Measurements from ENCODE around the gene CA11.

DNA sequence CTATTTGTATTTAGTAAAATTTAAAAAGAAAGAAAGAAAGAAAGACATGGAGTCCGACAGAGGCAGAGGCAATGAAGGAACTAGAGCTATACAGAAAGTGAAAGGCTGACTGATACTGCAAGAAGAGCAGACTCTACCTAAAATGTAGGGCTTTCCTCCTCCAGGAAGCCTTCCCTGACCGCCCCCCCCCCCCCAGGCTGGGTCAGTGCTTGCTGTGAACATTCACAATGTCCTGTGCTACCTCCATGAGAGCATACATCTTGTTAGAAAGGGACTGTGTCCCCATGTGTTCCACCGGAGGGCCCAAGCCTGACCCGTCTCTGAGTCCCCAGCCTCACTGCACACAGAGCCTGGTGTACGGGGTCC lies 5.7 kb upstream of the CA11 start:
- TF ChIP-seq, protein P1, sequence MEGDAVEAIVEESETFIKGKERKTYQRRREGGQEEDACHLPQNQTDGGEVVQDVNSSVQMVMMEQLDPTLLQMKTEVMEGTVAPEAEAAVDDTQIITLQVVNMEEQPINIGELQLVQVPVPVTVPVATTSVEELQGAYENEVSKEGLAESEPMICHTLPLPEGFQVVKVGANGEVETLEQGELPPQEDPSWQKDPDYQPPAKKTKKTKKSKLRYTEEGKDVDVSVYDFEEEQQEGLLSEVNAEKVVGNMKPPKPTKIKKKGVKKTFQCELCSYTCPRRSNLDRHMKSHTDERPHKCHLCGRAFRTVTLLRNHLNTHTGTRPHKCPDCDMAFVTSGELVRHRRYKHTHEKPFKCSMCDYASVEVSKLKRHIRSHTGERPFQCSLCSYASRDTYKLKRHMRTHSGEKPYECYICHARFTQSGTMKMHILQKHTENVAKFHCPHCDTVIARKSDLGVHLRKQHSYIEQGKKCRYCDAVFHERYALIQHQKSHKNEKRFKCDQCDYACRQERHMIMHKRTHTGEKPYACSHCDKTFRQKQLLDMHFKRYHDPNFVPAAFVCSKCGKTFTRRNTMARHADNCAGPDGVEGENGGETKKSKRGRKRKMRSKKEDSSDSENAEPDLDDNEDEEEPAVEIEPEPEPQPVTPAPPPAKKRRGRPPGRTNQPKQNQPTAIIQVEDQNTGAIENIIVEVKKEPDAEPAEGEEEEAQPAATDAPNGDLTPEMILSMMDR (IDR thresholded peaks at IDR 0.05; ENCODE audit: insufficient read depth, low read depth, low read length), result no peak
- no peak for TF ChIP-seq EZH2 (IDR thresholded peaks at IDR 0.05; ENCODE audit: insufficient read depth, low read length)
